GM19468 (cell line): ENCODE measurements around the gene RPS27.
"Not testable (repeated sequence)": the region's sequence is repeated elsewhere in the genome, so short reads cannot be mapped to it uniquely, and the experiment has no call there.

Source experiments
- ATAC-seq: cut with Tn5 transposase; IDR thresholded peaks from one replicate; pipeline ENCODE4 v1.9.1; 2021; ENCODE audit warnings: mild to moderate bottlenecking, moderate library complexity, moderate number of reproducible peaks; ENCODE audit not compliant: unreplicated experiment; ENCODE audit errors: extremely low read depth

The RPS27 gene

DNA sequence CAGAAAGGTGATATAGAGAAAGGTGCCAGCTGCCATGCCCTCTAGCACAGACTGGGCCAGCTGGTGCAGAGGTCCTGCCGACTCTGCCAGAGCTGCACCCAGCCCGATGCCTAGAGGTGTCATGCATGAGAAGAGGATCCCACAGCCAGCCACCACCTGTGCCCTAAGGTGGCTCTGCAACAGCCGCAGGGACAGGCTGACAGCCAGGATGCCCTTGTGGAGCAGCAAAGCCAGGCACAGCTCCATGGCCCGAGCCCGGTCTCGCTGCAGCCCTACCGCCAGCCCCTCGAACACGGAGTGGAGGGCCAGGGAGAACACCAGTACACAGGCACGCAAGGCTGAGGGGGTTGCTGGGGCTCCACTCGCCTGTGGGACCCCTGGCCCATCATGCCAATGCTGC, 30.4 kb upstream of the RPS27 start:
- ATAC-seq: no peak

DNA sequence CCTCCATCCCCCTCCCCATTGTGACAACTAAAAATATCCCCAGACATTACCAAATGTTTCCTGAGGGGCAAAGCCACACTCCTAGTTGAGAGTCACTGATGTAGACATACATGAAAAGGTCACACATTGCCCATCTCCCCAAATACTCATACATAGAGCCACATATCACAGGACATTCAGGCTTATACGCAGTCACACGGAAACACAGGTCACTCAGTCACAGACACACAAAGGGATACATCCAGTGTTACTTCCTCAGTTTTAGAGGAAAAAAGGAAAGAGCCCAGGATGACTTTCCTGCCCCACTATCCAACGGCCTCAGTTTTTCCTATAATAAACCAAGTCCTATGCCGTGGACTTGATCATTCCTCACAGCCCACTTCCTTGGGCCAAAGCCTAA, 29.1 kb upstream of the RPS27 start:
- no peak for ATAC-seq

DNA sequence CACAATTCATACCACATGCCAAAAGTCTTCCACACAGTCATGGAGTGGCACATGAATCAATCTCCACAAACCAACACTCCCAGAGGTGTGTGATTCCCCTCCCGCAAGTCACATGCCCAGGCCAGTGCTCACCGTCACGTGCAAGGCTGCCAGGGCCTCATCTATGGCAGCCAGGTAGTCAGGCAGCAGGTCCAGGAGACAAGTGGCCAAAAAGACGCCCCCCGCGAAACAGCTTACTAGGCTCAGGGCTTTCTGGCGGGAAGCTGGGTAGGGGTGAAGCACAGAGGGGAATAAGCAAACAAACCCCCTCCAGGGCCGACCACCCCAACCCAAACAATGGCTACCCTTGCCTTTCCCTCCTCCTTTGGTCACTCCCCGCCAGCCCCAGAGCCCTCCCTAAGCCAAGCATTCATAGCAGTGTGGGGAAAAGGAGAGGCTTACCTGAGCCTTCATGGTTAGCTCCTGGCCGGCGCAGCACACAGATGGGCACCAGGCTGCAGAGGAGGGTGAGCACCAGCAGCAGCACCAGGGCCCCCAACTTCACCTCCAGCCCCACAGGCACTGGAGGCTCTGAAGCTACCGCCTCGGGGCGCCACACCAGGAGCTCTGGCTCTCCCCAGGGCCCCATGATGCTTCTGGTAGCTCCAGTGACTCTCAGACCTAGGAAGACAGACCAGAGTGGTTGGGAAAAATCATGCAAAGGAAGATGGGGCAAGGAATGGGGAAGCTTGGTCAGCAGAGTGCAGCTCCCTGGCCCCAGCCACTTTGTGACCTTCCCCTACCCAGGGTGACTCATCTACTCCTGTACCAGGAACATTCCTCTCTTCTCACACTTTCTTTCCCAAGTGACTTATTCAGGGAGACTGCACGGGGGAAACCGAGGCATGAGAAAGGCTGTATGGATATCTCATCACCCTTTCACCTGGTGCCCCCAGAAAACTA, 28.2 kb upstream of the RPS27 start:
- ATAC-seq: no peak

DNA sequence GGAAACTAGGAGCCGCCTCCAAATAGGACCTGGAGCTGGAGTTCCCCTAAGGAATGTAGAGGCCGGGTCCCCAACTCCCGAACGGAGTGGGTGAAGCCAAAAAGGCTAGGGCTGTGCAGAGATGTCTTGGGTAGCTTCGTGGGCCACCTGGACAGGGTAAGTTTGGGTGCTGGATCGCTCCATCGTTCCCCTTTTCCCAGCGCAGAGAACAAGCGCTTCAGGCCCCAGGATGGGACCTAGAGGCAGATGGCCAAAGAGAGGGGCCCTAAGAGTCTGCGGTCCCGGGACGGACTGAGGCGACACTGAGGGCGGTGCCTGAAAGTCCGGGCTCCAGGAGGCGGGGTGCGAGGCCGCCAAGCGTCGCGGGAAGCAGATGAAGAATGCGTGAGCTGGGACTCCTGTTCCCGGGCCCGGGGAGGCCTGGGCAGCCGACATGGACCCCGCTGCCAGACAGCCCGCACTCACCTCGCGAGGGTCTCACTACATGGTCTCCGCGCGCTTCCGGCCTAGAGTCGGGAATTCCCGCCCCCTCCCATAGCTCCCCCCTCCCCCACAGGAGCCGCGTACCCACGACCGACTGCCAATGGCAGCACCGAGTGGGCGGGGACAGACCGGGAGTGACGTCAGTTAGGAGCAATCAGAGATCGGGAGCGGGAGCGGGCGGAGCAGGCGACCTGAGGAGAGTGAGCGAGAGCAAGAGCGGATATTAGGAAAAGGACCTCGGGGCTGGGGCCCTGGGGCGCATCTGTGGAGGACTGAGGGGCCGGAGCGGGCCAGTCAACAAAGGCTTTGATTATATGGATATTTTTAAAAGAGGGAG, 27.3 kb upstream of the RPS27 start, which contains the start of gene SLC39A1:
Gene SLC39A1, minus strand, starts transcription at position 508 of the 820 bp plus-strand sequence. CDS start 822 bp downstream, outside the sequence.
- no peak for ATAC-seq

DNA sequence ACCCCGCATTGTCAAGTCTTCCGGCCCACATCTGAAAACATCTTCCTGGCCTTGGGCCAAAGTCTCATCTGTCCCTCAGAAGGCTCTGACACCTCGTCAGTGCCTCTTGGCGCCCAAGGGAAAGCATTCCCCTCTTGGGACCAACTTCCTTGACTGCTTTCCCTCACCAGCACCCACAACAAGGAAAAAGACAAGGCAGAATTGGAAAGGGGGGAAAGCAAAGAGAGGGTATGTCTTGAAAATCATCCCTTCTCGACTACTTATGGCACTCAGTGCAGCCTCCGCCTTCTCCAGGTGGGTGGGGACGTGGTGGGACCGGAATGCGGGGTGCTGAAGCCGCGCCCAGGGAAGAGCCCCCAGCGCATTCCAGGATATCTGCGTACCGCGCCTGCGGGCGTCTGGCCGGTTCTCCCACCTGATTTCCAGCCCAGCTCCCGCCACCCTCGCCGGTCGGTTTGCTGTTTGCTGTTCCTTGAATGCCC, 26.7 kb upstream of the RPS27 start:
- no peak for ATAC-seq

DNA sequence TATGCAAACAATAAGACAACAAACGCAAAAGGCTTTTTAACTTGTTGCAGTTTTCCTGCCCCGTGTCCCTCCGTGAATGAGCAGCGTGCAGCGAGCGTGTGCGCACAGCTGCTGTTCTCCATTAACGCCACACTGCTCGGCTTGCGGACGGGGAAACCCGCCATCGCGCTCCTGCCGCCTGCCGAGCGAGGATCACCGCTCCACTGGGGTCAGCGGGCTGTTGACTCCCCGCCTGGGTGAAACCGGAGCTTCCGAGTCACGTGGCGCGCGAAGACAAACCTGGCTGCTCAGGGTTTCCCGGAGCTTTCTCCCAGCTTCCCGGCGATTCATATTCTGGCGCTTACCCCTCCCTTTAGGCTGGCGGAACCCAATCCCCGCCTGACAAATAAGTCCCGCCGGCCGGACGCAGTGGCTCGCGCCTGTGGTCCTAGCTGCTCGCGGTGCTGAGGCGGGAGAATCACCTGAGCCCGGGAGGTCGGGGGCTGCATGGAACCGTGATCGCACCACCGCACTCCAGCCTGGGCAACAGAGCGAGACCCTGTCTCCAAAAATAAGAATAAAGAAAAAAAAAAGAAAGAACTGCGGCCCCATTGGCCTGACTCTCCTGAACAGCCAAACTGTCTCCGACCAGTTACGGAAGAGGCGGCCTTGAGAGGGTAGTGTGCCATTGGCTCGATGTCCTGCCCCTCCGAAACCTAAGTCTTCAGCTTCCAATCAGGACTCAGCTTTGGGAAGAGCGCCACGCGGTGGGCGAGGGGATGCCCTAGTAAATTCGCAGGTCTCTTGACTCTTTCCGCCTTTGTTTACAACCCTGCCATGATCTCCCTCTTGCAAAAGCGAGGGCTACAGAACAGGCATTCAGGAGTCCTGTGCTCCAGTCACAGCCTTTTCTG, 23.2 kb upstream of the RPS27 start, which contains the start of gene CREB3L4:
Gene CREB3L4, plus strand, starts transcription at position 796 of the 893 bp plus-strand sequence. CDS start 624 bp downstream, outside the sequence.
- ATAC-seq: peak; percentile 67

DNA sequence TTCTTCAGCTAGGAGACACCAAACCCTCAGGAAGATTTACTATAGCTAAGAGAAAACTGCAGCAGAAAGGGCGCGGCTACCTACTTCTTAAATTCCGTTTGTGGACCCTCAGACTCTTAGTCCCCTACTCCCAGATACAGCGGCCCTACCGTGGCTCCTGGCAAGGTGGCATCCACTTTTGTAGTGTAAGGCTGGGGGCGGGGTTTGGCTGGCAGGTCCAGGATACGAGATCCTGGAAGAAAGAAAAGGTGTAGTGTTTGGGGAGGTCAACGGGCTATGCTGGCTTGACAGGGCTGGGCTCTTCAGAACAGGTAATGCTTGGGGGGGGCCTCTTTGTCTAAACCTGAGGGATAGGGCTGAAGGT, 22.6 kb upstream of the RPS27 start:
- no peak for ATAC-seq

DNA sequence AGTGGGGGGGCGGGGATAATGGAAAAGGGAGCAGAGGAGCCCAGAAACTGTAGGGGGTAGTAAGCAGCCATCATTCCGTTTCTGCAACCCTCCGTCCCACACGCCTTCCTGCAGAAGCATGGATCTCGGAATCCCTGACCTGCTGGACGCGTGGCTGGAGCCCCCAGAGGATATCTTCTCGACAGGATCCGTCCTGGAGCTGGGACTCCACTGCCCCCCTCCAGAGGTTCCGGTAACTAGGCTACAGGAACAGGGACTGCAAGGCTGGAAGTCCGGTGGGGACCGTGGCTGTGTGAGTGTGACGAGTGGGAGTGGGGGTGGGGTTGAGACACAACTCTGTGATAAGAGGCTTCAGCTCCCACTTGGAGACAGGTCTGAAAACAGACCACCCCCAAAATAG, 22.2 kb upstream of the RPS27 start:
- no peak for ATAC-seq

DNA sequence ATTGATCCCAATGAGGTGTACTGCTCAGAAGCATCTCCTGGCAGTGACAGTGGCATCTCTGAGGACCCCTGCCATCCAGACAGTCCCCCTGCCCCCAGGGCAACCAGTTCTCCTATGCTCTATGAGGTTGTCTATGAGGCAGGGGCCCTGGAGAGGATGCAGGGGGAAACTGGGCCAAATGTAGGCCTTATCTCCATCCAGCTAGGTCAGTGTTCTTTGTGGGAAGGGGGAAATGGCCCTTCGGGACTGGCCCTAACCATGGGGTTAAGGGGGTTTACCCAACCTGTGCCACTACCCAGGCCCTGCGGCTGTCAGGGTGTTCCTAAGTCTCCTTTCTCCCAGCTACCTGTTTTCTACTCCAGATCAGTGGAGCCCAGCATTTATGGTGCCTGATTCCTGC, 21.6 kb upstream of the RPS27 start:
- ATAC-seq: no peak

DNA sequence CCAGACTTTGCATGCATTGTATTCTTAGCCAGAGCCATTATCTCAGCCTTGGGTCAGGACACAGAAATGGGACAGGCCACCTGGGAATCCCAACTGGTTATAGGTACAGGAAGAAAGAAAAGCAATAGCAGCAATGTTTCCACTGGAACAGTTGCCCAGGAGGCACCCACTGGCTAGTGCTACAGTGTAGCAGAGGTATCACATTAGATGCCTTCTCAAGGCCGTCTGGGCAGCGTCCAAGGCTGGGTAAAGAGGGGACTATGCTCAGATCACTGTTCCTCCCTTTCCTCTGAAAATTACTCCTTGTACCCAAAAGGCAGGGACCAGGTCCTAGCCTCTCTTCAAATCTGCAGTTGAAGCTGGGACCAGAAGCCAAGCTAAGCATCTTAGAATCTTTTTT, 20.2 kb upstream of the RPS27 start:
- no peak for ATAC-seq

DNA sequence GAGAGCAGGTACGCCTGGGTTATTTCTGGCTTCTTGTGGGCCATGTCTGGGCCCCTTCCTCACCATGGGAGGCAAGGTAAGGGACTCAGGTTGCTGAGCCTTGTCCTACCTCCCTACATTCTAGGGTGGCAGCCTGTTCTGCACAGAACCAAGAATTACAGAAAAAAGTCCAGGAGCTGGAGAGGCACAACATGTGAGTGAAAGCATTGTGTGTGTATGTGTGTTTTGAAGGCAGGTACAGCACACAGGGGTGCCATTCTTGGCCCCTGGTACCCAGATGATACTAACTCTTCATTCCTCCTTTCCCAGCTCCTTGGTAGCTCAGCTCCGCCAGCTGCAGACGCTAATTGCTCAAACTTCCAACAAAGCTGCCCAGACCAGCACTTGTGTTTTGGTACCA, 17.5 kb upstream of the RPS27 start:
- ATAC-seq: no peak

DNA sequence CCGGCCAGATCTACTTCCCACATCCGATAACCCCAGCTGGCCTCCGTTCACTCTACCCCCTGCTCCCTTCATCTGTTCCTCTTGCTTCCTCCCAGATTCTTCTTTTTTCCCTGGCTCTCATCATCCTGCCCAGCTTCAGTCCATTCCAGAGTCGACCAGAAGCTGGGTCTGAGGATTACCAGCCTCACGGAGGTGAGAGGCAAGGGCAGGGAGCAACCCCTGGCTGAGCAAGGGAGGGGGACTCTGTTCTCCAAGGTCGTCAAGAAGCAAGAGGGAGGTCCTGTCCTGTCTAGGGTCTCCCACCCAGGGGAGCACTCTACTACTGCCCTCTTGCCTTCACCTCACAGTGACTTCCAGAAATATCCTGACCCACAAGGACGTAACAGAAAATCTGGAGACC, 17.0 kb upstream of the RPS27 start:
- ATAC-seq: no peak

DNA sequence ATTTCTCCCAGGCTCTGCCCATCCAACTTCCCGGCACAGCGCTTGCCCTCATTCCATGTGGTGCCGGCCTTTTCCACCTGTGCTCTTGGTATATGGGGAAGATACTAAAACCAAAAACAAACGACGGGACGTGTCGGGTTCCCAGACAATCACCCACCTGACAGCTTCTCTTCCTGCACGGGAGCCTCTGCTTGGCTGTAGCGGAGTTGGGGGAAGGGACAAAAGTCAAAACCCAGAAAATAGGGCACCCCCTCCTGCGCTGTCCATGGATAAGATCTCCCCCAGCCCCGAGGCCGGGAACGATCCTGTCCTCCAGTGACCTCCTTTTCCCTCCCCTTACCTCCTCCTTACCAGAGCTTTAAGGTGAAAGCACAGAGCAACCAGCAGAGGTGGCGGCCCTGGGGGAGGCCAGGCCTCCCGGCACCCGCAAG, 13.7 kb upstream of the RPS27 start:
- no peak for ATAC-seq

DNA sequence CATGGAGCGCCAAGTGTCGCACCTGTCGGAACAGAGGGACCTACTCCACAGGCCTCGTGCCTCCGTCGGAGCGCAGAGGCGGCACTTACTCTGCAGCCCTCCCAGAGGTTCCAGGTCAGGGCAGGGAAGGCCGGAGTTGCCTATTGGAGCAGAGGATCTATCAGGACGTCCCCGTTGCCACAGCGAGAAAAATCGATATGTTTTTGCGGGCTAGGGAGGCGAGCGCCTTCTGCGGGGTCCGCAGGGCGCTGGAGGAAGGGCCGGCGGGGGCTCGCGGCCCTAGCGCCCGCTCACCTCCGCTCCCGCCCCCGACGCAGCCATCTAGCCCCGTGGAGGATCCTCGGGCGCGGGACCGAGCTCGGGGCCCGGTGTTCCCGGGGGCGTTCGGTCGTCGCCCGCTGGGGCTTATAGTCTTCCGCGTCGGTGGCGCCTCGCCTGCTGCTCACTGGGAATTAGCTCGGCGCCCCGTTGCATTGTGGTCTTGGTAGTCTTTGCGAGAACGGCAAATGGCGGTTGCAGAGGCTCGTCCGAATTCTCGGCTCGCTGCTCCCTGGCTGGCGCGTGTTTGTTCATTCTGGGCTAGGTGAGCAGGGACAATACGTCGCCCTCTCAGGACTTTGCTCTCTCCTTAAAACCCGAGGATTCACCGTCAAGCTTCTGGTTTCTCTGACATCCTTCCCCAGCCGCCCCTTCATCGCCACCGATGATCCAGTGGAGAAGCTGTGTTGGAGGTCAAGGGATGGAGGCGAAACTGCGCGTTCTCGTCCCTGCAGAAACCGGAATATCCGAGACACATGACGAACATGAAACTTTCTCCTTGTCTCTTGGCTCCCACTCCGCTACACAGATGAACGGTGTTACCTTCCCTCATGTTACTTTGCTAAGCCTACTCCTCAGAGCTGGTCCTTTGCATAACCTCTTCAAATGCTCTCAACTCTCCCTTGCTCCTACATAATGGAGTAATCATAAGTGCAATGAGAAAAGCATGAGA, 13.0 kb upstream of the RPS27 start, which contains the start of gene JTB:
Gene JTB, minus strand, starts transcription at position 425 of the 991 bp plus-strand sequence. Its CDS starts 422 bp downstream, at position 3.
- peak; percentile 65 for ATAC-seq

DNA sequence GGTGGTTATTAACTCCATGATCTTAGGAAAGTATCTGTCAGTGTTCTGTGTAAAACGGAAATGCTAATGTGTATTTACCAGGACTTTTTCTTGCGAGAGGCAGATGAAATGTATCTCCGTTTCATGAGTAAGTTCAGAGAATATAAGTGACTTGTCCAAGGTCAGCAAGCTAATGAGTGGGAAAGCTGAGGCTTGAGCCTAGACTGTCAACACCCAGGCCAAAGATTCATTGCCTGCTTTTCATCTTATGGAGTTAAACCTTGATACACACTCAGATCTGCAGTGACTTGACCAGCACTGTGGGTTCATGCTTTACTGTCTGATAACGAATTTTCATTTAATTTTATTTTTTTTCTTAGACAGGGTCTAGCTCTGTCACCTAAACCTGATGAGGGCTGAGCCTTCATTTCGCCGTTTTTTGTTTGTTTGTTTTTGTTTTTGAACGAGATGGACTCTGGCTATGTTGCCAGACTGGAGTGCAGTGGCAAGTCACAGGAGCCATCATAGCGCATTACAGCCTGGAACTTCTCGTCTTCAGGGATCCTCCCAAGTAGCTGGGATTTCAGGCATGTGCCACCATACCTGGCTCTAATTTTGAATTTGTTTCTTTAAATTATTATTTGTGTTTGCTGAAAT, 12.2 kb upstream of the RPS27 start:
- ATAC-seq: no peak

DNA sequence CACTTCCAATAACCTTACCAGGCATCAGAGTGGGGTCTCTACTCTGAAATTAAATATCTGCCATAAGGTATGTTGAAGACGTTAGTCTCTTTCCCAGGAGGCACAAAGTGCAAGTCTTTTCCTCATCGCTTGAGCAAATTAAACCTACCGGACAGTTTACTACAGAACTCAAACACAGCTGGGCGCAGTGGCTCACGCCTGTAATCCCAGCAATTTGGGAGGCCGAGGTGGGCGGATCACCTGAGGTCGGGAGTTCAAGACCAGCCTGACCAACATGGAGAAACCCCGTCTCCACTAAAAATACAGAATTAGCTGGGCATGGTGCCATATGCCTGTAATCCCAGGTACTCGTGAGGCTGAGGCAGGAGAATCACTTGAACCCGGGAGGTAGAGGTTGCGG, 11.5 kb upstream of the RPS27 start:
- ATAC-seq: not testable (repeated sequence)

DNA sequence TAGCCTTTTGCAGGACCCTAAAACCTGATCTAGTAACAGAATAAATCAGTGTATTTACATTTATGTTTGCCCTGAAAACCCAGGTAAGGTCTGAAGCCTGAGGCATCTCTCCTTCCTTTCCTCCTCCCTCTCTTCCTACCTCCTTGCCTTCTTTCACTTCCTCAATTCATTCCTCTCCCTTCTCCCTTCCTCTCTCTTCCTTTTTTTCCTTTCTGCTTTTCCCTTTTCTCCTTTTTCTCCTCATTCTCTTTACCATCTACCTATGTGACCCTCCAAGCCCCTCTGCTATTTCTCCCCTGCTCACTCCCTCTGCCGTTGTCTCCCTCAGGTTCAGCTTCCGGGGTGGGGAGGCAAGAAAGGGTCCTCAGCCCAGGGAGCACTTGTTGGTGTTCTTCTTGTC, 8.8 kb upstream of the RPS27 start:
- not testable (repeated sequence) for ATAC-seq
